ENCODE data around the gene ZMYND8. TPM values are rescaled to one million over a fixed set of nuclear protein-coding genes. Genes with fewer than 3 reads are reported as not detected.
"Not testable (repeated sequence)": the region's sequence is repeated elsewhere in the genome, so short reads cannot be mapped to it uniquely, and the experiment has no call there.

ZMYND8 gene
- total RNA-seq, 1 donor from 2014 or later, result 13.6 TPM

DNA sequence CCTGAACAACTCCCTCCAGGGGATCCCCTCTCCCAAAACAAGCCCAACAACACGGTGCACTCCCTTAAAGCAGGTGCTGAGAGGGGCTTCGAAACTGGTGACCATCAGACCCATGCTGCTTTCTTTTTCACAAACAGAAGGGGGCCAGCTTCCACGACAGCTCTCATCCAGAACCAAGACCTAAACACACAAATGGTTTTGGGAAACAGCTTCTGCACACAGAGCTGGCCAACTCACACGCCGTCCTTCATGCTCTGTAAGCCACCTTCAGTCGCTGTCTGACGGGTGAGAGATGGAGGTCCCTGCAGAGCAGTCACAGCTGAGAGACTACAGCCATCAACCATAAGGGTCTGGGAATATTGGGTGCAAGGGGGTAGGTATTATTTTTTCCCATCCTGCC, 76.3 kb downstream of the ZMYND8 start:
- H3K9ac ChIP-seq (ENCODE audit: low read depth in 1 of 3, low read length in 3 of 3), result no peak overlapping the region
- no peak overlapping the region for H3K4me3 ChIP-seq (ENCODE audit: low read length in 3 of 3)
- peaks cover 5 to 13% (median 9%) of the 10 kb centered on the region in 3 donors for H3K4me1 ChIP-seq (ENCODE audit: control insufficient read depth in 3 of 3, insufficient read depth in 3 of 3, low read length in 3 of 3)
- no peaks in the 10 kb centered on the region for H3K9me3 ChIP-seq (ENCODE audit: control insufficient read depth in 3 of 3, low read length in 3 of 3)
- no peaks in the 10 kb centered on the region for H3K27me3 ChIP-seq (ENCODE audit: control insufficient read depth in 3 of 3, insufficient read depth in 3 of 3, low read length in 3 of 3)
- peaks cover 27 to 48% (median 34%) of the 10 kb centered on the region in 3 donors for H3K36me3 ChIP-seq (ENCODE audit: control insufficient read depth in 3 of 3, insufficient read depth in 3 of 3, low read length in 3 of 3)
- H3K27ac ChIP-seq (ENCODE audit: low read depth, low read length), result no peak overlapping the region

DNA sequence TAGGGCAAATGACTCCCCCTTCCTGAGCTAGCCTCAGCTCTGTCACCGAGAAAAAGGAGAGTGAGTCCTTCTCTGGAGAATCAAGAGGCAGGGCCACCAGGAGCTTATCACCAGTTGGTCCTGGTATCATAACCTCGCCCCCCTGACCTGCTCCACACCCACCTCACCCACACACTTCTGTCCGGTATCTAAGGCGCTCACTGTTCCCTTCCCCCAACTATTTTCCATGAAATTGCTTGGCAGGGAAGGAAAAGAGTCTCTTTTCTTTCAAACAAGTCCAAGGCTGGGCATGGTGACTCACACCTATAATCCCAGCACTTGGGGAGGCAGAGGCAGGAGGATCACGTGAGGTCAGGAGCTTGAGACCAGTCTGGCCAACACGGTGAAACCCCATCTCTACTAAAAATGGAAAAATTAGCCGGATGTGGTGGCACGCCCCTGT, 77.6 kb downstream of the ZMYND8 start:
- Histone ChIP-seq H3K4me1 (ENCODE audit: control insufficient read depth in 3 of 3, insufficient read depth in 3 of 3, low read length in 3 of 3) (peaks cover 12 to 13% (median 13%) of the 10 kb centered on the region in 3 donors), H3K4me3 (ENCODE audit: low read length in 3 of 3) (no peak overlapping the region), H3K27ac (ENCODE audit: low read depth, low read length) (no peak overlapping the region), H3K36me3 (ENCODE audit: control insufficient read depth in 3 of 3, insufficient read depth in 3 of 3, low read length in 3 of 3) (peaks cover 25 to 43% (median 27%) of the 10 kb centered on the region in 3 donors), H3K9me3 (ENCODE audit: control insufficient read depth in 3 of 3, low read length in 3 of 3) (no peaks in the 10 kb centered on the region), H3K27me3 (ENCODE audit: control insufficient read depth in 3 of 3, insufficient read depth in 3 of 3, low read length in 3 of 3) (no peaks in the 10 kb centered on the region), H3K9ac (ENCODE audit: low read depth in 1 of 3, low read length in 3 of 3) (no peak overlapping the region)

DNA sequence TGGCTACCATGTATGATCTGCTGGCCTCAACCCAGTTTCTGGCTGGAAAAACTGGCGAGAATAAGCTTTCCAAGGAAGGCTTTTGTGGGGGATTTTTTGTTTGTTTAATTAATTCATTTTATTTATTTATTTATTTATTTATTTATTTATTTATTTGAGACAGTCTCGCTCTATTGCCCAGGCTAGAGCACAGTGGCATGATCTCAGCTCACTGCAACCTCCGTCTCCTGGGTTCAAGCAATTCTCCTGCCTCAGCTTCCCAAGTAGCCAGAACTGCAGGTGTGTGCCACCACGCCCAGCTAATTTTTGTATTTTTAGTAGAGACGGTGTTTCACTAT, 79.0 kb downstream of the ZMYND8 start:
- not testable (repeated sequence) for H3K9me3 ChIP-seq (ENCODE audit: control insufficient read depth in 3 of 3, low read length in 3 of 3)
- H3K4me1 ChIP-seq (ENCODE audit: control insufficient read depth in 3 of 3, insufficient read depth in 3 of 3, low read length in 3 of 3), result peaks cover 14 to 19% (median 16%) of the 10 kb centered on the region in 3 donors

DNA sequence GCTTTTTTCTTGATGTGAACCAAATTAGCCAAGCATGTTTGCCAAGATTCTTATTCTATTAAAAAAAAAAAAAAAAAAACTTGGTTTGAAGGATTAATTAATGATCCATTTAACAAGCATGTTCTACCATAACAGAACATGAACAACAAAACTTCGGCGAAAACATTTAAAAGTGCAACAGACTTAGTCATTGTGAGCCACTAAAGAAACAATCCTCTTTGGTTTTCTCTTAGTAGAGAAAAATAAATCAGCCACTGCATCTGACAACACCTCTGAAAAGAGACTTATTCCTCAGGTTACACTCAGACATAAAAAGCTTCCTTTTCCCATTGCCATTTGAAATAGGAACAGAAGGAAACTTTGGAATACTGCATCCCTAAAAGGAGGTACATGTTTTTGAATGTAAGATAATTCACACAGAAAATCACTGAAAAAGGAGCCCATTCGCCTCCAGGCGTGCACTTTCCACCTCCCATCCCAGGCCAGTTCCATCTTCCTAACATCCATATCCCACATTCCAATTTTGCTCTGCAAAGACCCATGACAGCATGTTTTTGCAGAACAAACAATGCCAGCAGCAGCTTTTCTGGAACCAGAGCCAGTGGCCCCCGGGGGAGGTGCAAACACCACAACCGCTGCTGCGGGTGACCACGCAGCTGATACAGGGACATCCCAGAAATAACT, 79.5 kb downstream of the ZMYND8 start:
- no peaks in the 10 kb centered on the region for H3K27me3 ChIP-seq (ENCODE audit: control insufficient read depth in 3 of 3, insufficient read depth in 3 of 3, low read length in 3 of 3)
- no peaks in the 10 kb centered on the region for H3K9me3 ChIP-seq (ENCODE audit: control insufficient read depth in 3 of 3, low read length in 3 of 3)
- no peak overlapping the region for H3K4me3 ChIP-seq (ENCODE audit: low read length in 3 of 3)
- H3K27ac ChIP-seq (ENCODE audit: low read depth, low read length), result no peak overlapping the region
- peaks cover 14 to 19% (median 16%) of the 10 kb centered on the region in 3 donors for H3K4me1 ChIP-seq (ENCODE audit: control insufficient read depth in 3 of 3, insufficient read depth in 3 of 3, low read length in 3 of 3)
- no peak overlapping the region for H3K9ac ChIP-seq (ENCODE audit: low read depth in 1 of 3, low read length in 3 of 3)
- peaks cover 16 to 27% (median 23%) of the 10 kb centered on the region in 3 donors for H3K36me3 ChIP-seq (ENCODE audit: control insufficient read depth in 3 of 3, insufficient read depth in 3 of 3, low read length in 3 of 3)

More for the DNA sequence above, 79.0 kb downstream of the ZMYND8 start:
- peaks cover 20 to 31% (median 24%) of the 10 kb centered on the region in 3 donors for H3K36me3 ChIP-seq (ENCODE audit: control insufficient read depth in 3 of 3, insufficient read depth in 3 of 3, low read length in 3 of 3)
- not testable (repeated sequence) for H3K27ac ChIP-seq (ENCODE audit: low read depth, low read length); H3K9ac ChIP-seq (ENCODE audit: low read depth in 1 of 3, low read length in 3 of 3); H3K4me3 ChIP-seq (ENCODE audit: low read length in 3 of 3); H3K27me3 ChIP-seq (ENCODE audit: control insufficient read depth in 3 of 3, insufficient read depth in 3 of 3, low read length in 3 of 3)

DNA sequence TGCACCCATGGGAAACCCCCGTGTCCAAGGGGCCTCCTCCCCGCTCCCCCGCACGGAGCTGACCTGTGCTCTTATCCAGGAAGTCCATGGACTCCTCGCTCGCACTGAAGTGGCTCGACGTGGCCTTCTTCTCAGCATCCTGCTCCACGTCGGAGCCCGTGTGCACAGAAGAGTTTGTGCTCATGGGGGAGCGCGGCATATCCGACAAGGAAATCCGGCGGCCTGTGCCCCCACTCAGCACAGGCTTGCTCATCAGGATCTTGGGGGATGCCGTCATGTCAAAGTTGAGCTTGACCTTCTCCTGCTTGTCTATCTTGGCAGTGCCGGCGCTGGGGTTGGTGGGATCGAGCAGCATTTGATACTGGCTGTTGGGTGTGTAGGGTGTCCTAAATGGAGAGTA, 80.2 kb downstream of the ZMYND8 start:
- no peak overlapping the region for H3K9ac ChIP-seq (ENCODE audit: low read depth in 1 of 3, low read length in 3 of 3)
- peaks cover 10 to 20% (median 20%) of the 10 kb centered on the region in 3 donors for H3K36me3 ChIP-seq (ENCODE audit: control insufficient read depth in 3 of 3, insufficient read depth in 3 of 3, low read length in 3 of 3)
- peaks cover 14 to 19% (median 16%) of the 10 kb centered on the region in 3 donors for H3K4me1 ChIP-seq (ENCODE audit: control insufficient read depth in 3 of 3, insufficient read depth in 3 of 3, low read length in 3 of 3)
- H3K4me3 ChIP-seq (ENCODE audit: low read length in 3 of 3), result no peak overlapping the region
- no peaks in the 10 kb centered on the region for H3K27me3 ChIP-seq (ENCODE audit: control insufficient read depth in 3 of 3, insufficient read depth in 3 of 3, low read length in 3 of 3)
- H3K9me3 ChIP-seq (ENCODE audit: control insufficient read depth in 3 of 3, low read length in 3 of 3), result no peaks in the 10 kb centered on the region
- H3K27ac ChIP-seq (ENCODE audit: low read depth, low read length), result no peak overlapping the region

DNA sequence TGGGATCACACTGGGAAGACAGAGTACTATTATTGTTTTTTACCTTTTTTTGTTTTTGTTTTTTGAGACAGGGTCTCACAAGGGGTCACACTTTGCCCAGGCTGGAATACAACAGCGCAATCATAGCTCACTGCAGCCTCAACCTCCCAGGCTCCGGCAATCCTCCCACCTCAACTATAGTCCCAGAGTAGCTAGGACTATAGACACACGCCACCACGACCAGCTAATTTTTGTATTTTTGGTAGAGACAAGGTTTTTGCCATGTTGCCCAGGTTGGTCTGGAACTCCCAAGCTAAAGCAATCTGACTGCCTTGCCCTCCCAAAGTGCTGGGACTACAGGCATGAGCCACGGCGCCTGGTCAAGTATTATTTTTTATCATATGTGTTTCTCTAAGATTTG, 81.0 kb downstream of the ZMYND8 start:
- peaks cover 14 to 19% (median 16%) of the 10 kb centered on the region in 3 donors for H3K4me1 ChIP-seq (ENCODE audit: control insufficient read depth in 3 of 3, insufficient read depth in 3 of 3, low read length in 3 of 3)
- no peak overlapping the region for H3K9ac ChIP-seq (ENCODE audit: low read depth in 1 of 3, low read length in 3 of 3)
- peaks cover 6 to 18% (median 16%) of the 10 kb centered on the region in 3 donors for H3K36me3 ChIP-seq (ENCODE audit: control insufficient read depth in 3 of 3, insufficient read depth in 3 of 3, low read length in 3 of 3)
- H3K4me3 ChIP-seq (ENCODE audit: low read length in 3 of 3), result no peak overlapping the region
- peak overlapping the region; percentile 73 for H3K27ac ChIP-seq (ENCODE audit: low read depth, low read length)
- no peaks in the 10 kb centered on the region for H3K9me3 ChIP-seq (ENCODE audit: control insufficient read depth in 3 of 3, low read length in 3 of 3)
- H3K27me3 ChIP-seq (ENCODE audit: control insufficient read depth in 3 of 3, insufficient read depth in 3 of 3, low read length in 3 of 3), result no peaks in the 10 kb centered on the region

DNA sequence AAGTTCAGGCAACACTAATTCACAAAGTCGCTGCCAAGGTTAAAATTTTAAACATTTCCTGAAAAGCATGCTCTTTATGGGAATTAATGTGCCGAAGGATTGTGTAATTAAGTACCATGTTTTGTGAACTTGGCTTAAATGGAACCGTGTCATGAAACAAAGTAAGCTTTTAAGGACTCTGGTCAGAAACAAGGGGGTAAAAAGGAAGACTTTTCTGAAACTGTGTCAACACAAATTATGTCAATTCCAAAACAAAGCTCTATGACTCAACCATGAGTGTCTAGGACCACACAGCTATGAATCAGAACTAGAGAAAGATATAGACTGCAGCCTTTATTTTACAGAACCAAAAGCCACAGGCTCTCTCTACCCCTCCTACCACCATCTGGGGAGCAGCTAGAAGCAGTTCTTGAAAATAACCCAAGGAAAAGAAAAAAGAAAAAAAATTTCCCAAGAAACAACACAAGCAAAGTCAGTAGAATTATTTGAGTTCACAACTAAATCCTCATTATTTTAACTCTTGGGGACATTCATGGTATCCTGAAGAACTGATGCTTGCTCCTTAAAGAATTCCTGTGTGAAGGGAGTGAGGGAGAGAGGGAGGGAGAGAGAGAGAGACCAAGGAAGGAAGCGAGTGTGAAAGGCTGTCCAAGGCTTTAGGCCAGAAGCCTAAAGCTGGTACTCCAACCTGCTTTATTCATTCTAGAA, 81.9 kb downstream of the ZMYND8 start:
- Histone ChIP-seq H3K36me3 (ENCODE audit: control insufficient read depth in 3 of 3, insufficient read depth in 3 of 3, low read length in 3 of 3) (peaks cover 10 to 15% (median 14%) of the 10 kb centered on the region in 3 donors), H3K9me3 (ENCODE audit: control insufficient read depth in 3 of 3, low read length in 3 of 3) (no peaks in the 10 kb centered on the region), H3K27me3 (ENCODE audit: control insufficient read depth in 3 of 3, insufficient read depth in 3 of 3, low read length in 3 of 3) (no peaks in the 10 kb centered on the region), H3K4me3 (ENCODE audit: low read length in 3 of 3) (no peak overlapping the region), H3K27ac (ENCODE audit: low read depth, low read length) (peak overlapping the region; percentile 73), H3K4me1 (ENCODE audit: control insufficient read depth in 3 of 3, insufficient read depth in 3 of 3, low read length in 3 of 3) (peaks cover 14 to 22% (median 16%) of the 10 kb centered on the region in 3 donors), H3K9ac (ENCODE audit: low read depth in 1 of 3, low read length in 3 of 3) (peak overlapping the region in 1 of 3 donors; percentile 34)

DNA sequence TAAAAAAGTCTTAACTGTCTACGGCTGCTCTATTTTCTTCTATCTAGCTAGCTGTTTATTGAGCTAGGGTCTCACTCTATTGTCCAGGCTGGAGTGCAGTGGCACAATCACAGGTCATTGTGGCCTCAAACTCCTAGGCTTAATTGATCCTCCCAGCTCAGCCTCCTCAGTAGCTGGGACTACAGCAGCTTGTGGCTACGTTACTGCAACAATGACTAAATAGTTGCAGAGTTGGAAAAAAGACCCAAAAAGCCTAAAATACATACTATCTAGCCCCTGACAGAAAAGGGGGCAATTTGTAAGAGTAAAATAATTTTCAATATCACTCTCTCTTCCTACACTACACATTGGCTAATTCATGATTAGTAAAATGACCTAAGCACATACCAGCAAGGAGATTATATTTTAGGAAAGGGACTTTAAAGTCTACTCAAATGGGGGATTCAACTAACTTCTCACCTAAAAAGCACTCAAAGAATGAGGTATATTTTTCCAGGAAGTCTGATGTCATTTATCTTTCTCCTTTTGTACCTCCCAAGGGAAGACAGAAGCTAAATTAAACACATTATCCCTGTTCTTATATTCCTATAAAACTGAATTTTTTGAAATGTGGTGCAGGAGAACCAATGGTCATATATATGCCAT, 82.8 kb downstream of the ZMYND8 start:
- H3K36me3 ChIP-seq (ENCODE audit: control insufficient read depth in 3 of 3, insufficient read depth in 3 of 3, low read length in 3 of 3), result peaks cover 12 to 17% (median 15%) of the 10 kb centered on the region in 3 donors
- H3K27ac ChIP-seq (ENCODE audit: low read depth, low read length), result peak overlapping the region; percentile 73
- peak overlapping the region in 1 of 3 donors; percentile 12 for H3K9ac ChIP-seq (ENCODE audit: low read depth in 1 of 3, low read length in 3 of 3)
- no peaks in the 10 kb centered on the region for H3K9me3 ChIP-seq (ENCODE audit: control insufficient read depth in 3 of 3, low read length in 3 of 3)
- no peak overlapping the region for H3K4me3 ChIP-seq (ENCODE audit: low read length in 3 of 3)
- peaks cover 14 to 22% (median 14%) of the 10 kb centered on the region in 3 donors for H3K4me1 ChIP-seq (ENCODE audit: control insufficient read depth in 3 of 3, insufficient read depth in 3 of 3, low read length in 3 of 3)
- H3K27me3 ChIP-seq (ENCODE audit: control insufficient read depth in 3 of 3, insufficient read depth in 3 of 3, low read length in 3 of 3), result no peaks in the 10 kb centered on the region

DNA sequence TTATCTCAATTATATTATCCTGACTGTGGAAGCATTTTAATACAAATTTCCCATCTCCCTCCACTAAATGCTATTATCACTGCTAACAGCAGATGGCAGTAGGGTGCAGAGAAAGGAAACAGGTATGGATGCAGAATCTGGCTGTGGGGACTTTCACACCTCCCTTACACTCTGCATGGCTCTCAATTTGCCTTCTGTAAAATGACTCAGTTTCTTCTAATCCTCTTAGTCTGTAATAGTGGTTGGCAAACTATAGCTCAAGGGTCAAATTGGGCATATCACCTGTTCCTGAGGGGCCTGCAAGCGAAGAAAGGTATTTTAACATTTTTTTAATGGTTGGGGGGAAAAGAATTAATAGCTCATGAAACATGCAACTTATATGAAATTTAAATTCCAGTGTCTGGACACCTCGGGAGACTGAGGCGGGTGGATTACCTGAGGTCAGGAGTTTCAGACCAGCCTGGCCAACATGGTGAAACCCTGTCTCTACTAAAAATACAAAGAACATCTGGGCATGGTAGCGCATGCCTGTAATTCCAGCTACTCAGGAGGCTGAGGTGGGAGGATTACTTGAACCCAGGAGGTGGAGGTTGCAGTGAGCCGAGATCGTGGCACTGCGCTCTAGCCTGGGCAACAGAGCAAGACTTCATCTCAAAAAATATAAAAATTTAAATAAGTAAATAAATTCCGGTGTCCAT, 83.5 kb downstream of the ZMYND8 start:
- peaks cover 12 to 17% (median 12%) of the 10 kb centered on the region in 3 donors for H3K36me3 ChIP-seq (ENCODE audit: control insufficient read depth in 3 of 3, insufficient read depth in 3 of 3, low read length in 3 of 3)
- H3K9ac ChIP-seq (ENCODE audit: low read depth in 1 of 3, low read length in 3 of 3), result no peak overlapping the region
- H3K27ac ChIP-seq (ENCODE audit: low read depth, low read length), result no peak overlapping the region
- H3K4me3 ChIP-seq (ENCODE audit: low read length in 3 of 3), result no peak overlapping the region
- no peaks in the 10 kb centered on the region for H3K9me3 ChIP-seq (ENCODE audit: control insufficient read depth in 3 of 3, low read length in 3 of 3)
- no peaks in the 10 kb centered on the region for H3K27me3 ChIP-seq (ENCODE audit: control insufficient read depth in 3 of 3, insufficient read depth in 3 of 3, low read length in 3 of 3)
- H3K4me1 ChIP-seq (ENCODE audit: control insufficient read depth in 3 of 3, insufficient read depth in 3 of 3, low read length in 3 of 3), result peaks cover 13 to 22% (median 14%) of the 10 kb centered on the region in 3 donors

All from skeletal muscle tissue (tissue), 4 donors.